HG02610 (cell line): Measurements from ENCODE around the gene NFIX.
"Not testable (repeated sequence)": the region's sequence is repeated elsewhere in the genome, so short reads cannot be mapped to it uniquely, and the experiment has no call there.

Experiments
- ATAC-seq: cut with Tn5 transposase; IDR thresholded peaks from one replicate; pipeline ENCODE4 v1.9.1; 2021; ENCODE audit warnings: mild to moderate bottlenecking, moderate library complexity; ENCODE audit not compliant: unreplicated experiment

NFIX gene

GRCh38 chr19:12994701-12995595 is at the start of gene NFIX:
TSS of gene NFIX (plus strand) at chr19:12995475. CDS start at chr19:12995838, 363 bp downstream.
- ATAC-seq, result no peak

GRCh38 chr19:12945479-12946091 is 49.7 kb upstream of the NFIX start, which contains the start of gene RAD23A:
TSS of gene RAD23A (plus strand) at chr19:12945862. CDS start at chr19:12945949, 87 bp downstream.
- peak; percentile 76 for ATAC-seq

- ATAC-seq, result peak; percentile 34
Measured at GRCh38 chr19:12946092-12946721, 49.1 kb upstream of the NFIX start.

- no peak for ATAC-seq
Measured at GRCh38 chr19:12946731-12947496, 48.4 kb upstream of the NFIX start.

GRCh38 chr19:12947702-12948611 is 47.3 kb upstream of the NFIX start:
- no peak for ATAC-seq

GRCh38 chr19:12948612-12949362 is 46.5 kb upstream of the NFIX start:
- ATAC-seq, result no peak

GRCh38 chr19:12949363-12950283 is 45.7 kb upstream of the NFIX start:
- no peak for ATAC-seq

- not testable (repeated sequence) for ATAC-seq
Measured at GRCh38 chr19:12952050-12952449, 43.2 kb upstream of the NFIX start.

- no peak for ATAC-seq
Measured at GRCh38 chr19:12952488-12953137, 42.7 kb upstream of the NFIX start.

GRCh38 chr19:12953138-12953798 is 42.0 kb upstream of the NFIX start:
- ATAC-seq, result no peak

- ATAC-seq, result no peak
Measured at GRCh38 chr19:12953799-12954611, 41.3 kb upstream of the NFIX start.

GRCh38 chr19:12954612-12954962 is 40.7 kb upstream of the NFIX start:
- no peak for ATAC-seq

GRCh38 chr19:12955575-12955974 is 39.7 kb upstream of the NFIX start:
- not testable (repeated sequence) for ATAC-seq

- ATAC-seq, result no peak
Measured at GRCh38 chr19:12955996-12956395, 39.3 kb upstream of the NFIX start.

- ATAC-seq, result no peak
Measured at GRCh38 chr19:12956446-12957388, 38.6 kb upstream of the NFIX start, which contains the start of gene GADD45GIP1. TSS of gene GADD45GIP1 (minus strand) at chr19:12957223. CDS start at chr19:12957212, 11 bp downstream.
